ENCODE data around the gene AFAP1.

AFAP1 gene

GRCh38 chr4:7735961-7736360 is 203.7 kb downstream of the AFAP1 start:
- no peak for DNase-seq (ENCODE audit: low read depth)

- DNase-seq (ENCODE audit: low read depth), result no peak
These were observed 204.3 kb downstream of the AFAP1 start for GRCh38 chr4:7735395-7735794.

GRCh38 chr4:7734651-7735260 is 204.9 kb downstream of the AFAP1 start:
- DNase-seq (ENCODE audit: low read depth), result no peak

GRCh38 chr4:7733801-7734650 is 205.6 kb downstream of the AFAP1 start:
- no peak for DNase-seq (ENCODE audit: low read depth)

GRCh38 chr4:7733201-7733600 is 206.5 kb downstream of the AFAP1 start:
- DNase-seq (ENCODE audit: low read depth), result no peak

GRCh38 chr4:7732263-7732662 is 207.4 kb downstream of the AFAP1 start:
- no peak for DNase-seq (ENCODE audit: low read depth)

- DNase-seq (ENCODE audit: low read depth), result no peak
These were observed 208.2 kb downstream of the AFAP1 start for GRCh38 chr4:7731437-7731836.

GRCh38 chr4:7727749-7728148 is 211.9 kb downstream of the AFAP1 start:
- DNase-seq (ENCODE audit: low read depth), result no peak

- DNase-seq (ENCODE audit: low read depth), result no peak
These were observed 212.8 kb downstream of the AFAP1 start for GRCh38 chr4:7726665-7727413.

- DNase-seq (ENCODE audit: low read depth), result no peak
These were observed 213.7 kb downstream of the AFAP1 start for GRCh38 chr4:7725951-7726350.

GRCh38 chr4:7723625-7724024 is 216.0 kb downstream of the AFAP1 start:
- DNase-seq (ENCODE audit: low read depth), result no peak

GRCh38 chr4:7722766-7723387 is 216.8 kb downstream of the AFAP1 start:
- no peak for DNase-seq (ENCODE audit: low read depth)

GRCh38 chr4:7721984-7722551 is 217.6 kb downstream of the AFAP1 start:
- no peak for DNase-seq (ENCODE audit: low read depth)

GRCh38 chr4:7719354-7720174 is 220.1 kb downstream of the AFAP1 start:
- DNase-seq (ENCODE audit: low read depth), result peak; percentile 41

GRCh38 chr4:7717946-7718490 is 221.6 kb downstream of the AFAP1 start:
- DNase-seq (ENCODE audit: low read depth), result no peak

GRCh38 chr4:7717161-7717560 is 222.5 kb downstream of the AFAP1 start:
- DNase-seq (ENCODE audit: low read depth), result no peak

GRCh38 chr4:7716010-7716721 is 223.5 kb downstream of the AFAP1 start:
- no peak for DNase-seq (ENCODE audit: low read depth)

GRCh38 chr4:7715271-7716009 is 224.2 kb downstream of the AFAP1 start:
- no peak for DNase-seq (ENCODE audit: low read depth)

GRCh38 chr4:7714738-7715137 is 224.9 kb downstream of the AFAP1 start:
- no peak for DNase-seq (ENCODE audit: low read depth)

GRCh38 chr4:7714176-7714575 is 225.5 kb downstream of the AFAP1 start:
- no peak for DNase-seq (ENCODE audit: low read depth)

All from stimulated activated CD8-positive, alpha-beta memory T cell treated with anti-CD3 and anti-CD28 coated beads, Interleukin-15, amount 100 ng/mL, for 24 hours (primary cell).